Activated CD4-positive, alpha-beta T cell treated with anti-CD3 and anti-CD28 coated beads, Interleukin-2, Interleukin-6, amounts not matched to agents 100 ng/mL and 50 ng/mL, durations not matched to agents 16 hours and 8 hours (primary cell): ENCODE measurements around the gene RSPH1.
"Not testable (repeated sequence)": the region's sequence is repeated elsewhere in the genome, so short reads cannot be mapped to it uniquely, and the experiment has no call there.

ENCODE experiments used
- DNase-seq: peaks from one replicate; pipeline ENCODE4 v3.0.0-alpha.2; 2020

The RSPH1 gene

DNA sequence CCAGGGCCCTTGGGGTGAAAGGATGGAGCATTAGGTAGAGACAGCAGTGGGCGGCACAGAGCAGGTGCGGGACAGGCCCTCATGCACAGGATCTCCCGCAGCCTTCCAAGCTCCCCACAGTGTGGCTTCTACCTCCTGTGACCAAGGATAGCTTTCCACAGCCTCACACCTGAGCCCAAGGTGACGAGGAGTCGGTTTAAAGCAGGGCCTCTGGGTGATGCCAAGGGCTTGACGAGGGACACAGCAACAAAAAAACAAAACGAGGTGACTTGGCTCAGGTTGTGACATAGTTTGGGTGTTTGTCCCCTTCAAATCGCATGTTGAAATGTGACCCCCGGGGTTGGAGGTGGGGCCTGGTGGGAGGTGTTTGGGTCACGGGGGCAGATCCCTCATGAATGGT, 15.3 kb downstream of the RSPH1 start:
- DNase-seq: no peak

DNA sequence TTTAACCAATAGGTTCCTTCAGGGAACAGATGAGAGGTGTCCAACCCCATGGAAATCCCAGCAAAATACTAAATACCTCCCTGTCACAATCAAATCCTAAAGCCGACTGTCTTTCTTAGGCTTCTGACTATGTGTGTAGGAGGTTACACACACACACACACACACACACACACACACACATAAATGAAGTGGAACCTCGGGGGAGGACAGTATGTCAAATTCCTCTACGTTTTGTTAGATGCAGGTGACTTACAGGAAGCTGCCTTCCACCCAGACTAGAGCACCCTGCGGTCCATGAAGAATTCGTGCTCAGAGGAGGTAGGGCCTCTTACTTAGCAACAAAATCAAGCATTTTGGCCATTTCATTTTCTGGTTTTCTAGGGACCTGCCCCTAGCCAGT, 16.4 kb downstream of the RSPH1 start:
- no peak for DNase-seq

GRCh38 chr21:42478504-42478903, 17.5 kb downstream of the RSPH1 start:
- DNase-seq: no peak

DNA sequence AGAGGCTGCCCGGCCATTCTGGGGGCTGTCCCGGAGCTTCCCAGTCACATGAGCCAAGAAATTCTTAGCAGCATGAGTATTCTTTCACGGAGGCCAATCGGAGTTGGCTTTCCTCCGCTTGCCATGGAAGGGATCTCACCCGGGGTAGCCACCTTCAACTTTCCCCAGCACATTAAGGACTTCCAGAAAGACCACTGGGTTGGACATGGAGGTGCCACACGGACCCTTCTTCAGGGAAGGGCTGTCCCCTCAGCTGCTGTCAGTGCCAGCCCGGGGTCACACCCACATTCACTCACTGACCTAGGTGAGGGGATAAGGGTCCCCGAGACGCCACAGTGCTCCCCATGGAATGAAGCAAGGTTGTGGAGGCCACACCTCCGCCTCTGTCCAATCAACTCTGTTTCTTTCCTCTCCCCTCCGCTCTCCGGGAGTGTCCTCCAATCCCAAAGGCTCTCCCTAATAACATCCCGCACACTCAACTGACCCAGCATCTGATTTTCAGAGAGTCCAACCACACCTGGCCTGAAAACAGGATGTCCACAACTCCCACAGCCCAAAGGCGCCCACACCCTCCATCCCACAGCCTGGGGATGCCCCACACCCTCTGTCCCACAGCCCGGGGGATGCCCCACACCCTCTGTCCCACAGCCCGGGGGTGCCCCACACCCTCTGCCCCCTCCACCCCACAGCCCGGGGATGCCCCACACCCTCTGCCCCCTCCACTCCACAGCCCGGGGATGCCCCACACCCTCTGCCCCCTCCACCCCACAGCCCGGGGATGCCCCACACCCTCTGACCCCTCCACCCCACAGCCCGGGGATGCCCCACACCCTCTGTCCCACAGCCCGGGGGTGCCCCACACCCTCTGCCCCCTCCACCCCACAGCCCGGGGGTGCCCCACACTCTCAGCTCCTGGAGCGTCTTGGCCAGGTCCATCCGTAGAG, 19.4 kb downstream of the RSPH1 start:
- DNase-seq: no peak

DNA sequence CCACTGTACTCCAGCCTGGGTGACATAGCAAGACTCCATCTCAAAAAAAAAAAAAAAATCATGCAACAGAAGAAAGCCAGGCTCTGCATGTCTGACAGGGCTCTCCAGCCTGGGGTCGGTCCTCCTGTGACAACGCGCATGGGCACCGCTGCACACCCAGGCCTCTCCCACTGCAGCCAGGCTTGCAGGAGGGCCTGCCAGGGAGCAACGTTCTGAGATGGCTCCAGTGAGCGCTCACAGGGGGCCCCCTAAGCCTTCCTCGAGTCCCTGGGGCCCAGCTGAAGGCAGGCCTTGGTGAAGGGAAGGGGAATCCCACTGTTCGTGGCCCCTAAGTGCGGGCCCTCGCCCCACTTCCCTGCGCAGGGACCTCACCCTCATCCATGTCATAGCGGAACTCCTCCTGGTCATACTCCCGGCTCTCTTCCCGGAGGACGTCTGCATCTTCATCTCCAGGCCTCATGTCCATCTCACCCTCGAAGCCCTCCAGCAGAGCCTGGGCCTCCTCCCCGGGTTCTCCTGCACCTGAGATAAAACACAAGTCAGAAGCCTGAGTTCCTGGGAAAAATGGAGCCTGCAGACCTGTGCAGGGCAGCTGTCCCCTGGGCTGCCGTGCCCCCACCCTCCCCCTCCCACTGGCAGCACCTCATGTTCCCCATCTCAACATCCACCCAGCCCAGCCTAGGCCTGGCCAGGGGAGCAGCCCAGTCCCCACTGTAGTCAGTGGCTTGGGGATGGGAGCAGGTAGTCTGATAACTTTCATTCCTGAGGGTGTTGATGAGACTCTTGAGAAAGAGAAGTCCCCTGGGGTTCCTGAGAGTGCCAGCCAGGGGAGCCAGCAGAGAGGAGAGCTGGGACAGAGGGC, 20.3 kb downstream of the RSPH1 start:
- no peak for DNase-seq

GRCh38 chr21:42475036-42475435, 21.0 kb downstream of the RSPH1 start:
- DNase-seq: no peak

- no peak for DNase-seq
These were observed 21.8 kb downstream of the RSPH1 start for GRCh38 chr21:42474043-42474831.

DNA sequence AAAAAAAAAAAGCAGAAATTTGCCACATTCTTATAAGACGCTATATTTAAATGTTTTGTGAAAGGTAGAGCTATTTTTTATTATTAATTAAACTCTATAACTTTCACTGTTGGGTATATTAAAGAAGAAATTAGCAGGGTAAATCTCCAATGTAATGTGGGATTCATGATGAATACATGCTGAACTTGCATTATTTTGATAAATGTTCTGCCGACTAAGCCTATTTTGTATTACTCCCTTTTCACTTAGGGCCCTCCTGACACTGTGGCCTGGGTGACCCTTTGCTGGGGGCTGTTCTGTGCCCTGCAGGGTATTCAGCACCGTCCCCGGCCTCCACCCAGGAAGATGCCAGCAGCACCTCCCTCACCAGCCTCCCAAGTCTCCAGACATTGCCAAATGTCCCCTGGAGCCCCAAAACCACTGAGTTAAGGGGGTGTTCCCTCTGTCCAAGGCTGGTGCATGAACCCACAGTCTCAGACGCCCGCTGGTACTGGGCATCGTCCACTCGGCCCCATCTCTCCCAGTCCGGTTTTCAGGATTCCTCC, 22.5 kb downstream of the RSPH1 start:
- no peak for DNase-seq

GRCh38 chr21:42472521-42472920, 23.5 kb downstream of the RSPH1 start:
- no peak for DNase-seq

GRCh38 chr21:42471716-42472330, 24.2 kb downstream of the RSPH1 start:
- no peak for DNase-seq

GRCh38 chr21:42471206-42471605, 24.8 kb downstream of the RSPH1 start:
- DNase-seq: no peak

- DNase-seq: not testable (repeated sequence)
These were observed 26.3 kb downstream of the RSPH1 start for GRCh38 chr21:42469726-42470125.

DNA sequence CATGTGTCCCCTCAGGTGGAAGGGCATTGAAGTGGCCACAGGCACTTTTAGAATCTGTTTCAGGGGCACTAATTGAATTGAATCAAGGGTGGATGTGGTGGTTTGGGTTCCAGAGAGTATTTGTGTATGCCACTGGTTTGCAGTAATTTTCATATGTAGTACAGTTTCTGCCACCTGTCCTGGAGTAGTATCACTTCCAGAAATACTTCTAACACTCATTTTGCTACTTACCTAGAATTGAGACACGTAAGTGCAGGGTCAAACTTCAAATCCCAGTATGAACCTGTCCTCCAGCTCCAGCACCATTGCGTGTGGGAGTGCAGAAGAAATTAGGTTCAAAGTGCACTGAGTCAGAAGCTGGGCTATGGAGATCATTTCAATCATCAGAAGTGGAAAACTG, 26.8 kb downstream of the RSPH1 start:
- DNase-seq: no peak

DNA sequence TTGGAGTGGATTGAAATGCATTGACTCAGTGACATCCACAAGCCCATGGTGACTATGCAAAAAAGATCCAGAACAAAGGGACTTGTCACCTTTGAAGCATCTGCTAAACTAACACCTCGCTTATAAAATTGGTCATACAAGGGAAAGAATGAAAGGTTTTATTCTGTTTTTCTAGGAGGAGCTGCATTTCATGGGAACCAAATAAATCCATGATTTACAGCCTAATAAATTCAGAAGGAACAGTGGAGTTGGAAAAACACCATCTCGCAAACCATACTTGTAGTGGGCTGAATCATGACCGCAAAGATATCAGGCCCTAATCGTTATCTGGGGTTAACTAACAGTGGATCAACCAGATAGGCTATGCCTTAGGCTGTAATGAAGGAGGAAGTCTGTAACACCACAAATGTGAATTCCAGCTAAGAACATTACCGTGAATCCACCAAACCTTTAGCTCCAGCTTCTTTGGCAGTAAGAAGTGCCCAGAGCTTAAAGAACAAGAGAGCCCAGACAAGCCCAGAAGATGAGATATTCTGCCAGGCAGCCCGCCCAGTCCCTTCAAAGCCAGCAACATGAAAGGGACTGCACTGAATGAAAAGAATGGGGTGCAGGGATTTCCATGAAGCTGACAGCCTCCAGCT, 27.4 kb downstream of the RSPH1 start:
- no peak for DNase-seq

DNA sequence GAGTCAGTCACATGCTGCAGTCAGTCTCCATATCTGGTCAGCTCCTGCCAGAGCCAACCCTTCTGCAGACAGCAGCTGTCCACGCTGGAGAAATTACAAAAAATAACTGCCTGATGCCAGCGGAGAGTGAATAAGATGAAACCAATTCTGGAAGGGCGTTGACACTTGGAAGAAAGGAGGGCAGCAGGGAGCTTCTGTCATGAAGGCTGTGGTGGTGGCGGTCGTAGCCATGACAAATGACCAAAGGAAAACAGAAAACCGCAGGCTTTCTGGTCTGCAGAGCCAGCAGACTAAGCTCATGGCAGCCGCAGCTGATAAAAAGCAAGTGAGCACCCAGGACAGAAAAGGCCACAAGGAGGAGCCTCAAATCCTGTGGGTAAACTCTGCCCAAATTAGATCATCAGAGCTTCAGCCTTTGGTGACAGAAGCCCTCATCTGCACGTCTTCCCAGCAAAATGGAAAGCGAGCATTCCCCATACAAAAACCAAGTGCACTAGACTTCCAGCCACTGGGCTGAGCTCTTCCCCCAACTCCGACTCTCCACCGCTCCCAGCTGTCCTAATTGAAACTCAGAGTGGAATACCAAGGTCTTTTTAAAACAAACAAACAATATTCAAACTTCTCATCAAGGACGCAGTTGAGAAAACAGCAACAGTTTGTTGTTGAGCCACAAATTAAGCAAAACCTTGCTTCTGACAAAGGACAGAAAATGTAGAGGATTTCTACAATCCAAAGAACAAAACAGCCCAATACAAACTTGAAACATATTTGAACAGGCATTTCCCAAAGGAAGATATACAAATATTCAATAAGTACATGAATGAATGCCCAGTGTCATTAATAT, 28.7 kb downstream of the RSPH1 start:
- DNase-seq: peak; percentile 24

DNA sequence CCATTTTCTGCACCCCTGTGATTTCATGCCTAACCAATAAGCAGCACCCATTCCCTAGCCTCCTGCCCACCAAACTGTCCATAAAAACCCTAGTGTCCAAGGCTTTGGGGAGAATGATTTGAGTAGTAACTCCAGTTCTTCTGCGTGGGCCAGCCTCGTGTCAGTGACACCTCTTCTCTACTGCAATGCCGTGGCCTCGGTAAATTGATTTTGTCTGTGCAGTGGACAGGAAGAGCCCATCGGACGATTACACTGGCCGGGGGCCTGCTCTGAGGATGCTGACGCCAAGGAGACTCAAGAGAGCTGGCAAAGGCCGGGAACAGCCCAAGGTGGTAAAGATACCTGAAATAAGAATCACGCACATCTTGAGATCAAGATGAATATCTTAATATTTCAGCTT, 29.3 kb downstream of the RSPH1 start:
- no peak for DNase-seq

DNA sequence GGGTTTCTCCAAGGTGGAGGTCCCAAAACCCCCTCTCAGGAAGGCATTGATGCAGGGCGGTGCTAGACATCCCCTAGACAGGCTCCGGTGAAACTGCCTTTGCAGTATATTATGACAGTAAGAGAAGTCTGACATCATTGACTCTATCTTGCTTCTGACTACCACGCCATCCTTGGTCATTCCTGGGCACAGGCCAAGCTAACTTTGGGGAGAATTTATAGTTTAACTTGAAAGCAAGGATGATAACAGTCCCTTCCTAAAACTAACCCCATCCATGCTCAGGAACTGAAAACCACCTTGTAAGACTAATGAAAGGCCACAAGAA, 30.3 kb downstream of the RSPH1 start:
- DNase-seq: no peak

GRCh38 chr21:42465008-42465802, 30.8 kb downstream of the RSPH1 start:
- no peak for DNase-seq

- peak; percentile 59 for DNase-seq
These were observed 32.0 kb downstream of the RSPH1 start for GRCh38 chr21:42463861-42464515.
